Left lung (tissue), 10 donors: ENCODE results near the gene PDE4D. TPM values are rescaled to one million over a fixed set of nuclear protein-coding genes. Genes with fewer than 3 reads are reported as not detected.

Experiments used
- ATAC-seq: fragments of 200-7000 bp; cut with Tn5 transposase; one replicate; pipeline ENCODE4 v1.9.1; 2020; ENCODE audit warnings: moderate library complexity
- DNase-seq, 4 donors: peaks; one replicate each; pipeline ENCODE4 v3.0.0-alpha.2; 2013 to 2020
- H3K27ac ChIP-seq, 2 donors: fragments of 200-600 bp; sonication (generic) in 1 of 2; one replicate each; pipeline versions ENCODE4 v1.5.0 to v1.8.0; 2020 to 2021
- H3K27me3 ChIP-seq, 2 donors: fragments of 200-600 bp; sonication (generic) in 1 of 2; one replicate each; pipeline versions ENCODE4 v1.5.0 to v1.8.0; 2020 to 2021
- H3K36me3 ChIP-seq, 2 donors: fragments of 200-600 bp; sonication (generic) in 1 of 2; one replicate each; pipeline versions ENCODE4 v1.5.0 to v1.8.0; 2020 to 2021
- H3K4me1 ChIP-seq, 2 donors: fragments of 200-600 bp; one replicate each; pipeline ENCODE4 v1.8.0; 2021
- H3K4me3 ChIP-seq, 2 donors: fragments of 200-600 bp; sonication (generic) in 1 of 2; one replicate each; pipeline versions ENCODE4 v1.5.0 to v1.8.0; 2020 to 2021; ENCODE audit warnings: mild to moderate bottlenecking in 1 of 2
- H3K9me3 ChIP-seq, 2 donors: fragments of 200-600 bp; sonication (generic) in 1 of 2; one replicate each; pipeline versions ENCODE4 v1.5.0 to v1.8.0; 2020 to 2021
- intact Hi-C, 2 donors: fragments of 100-400 bp; cut with DNase I; formaldehyde crosslinking; loops; one replicate each; pipeline versions ENCODE4 v1.11.2 to v1.14.2; 2022
- polyA plus RNA-seq, 6 donors: library from polyadenylated mRNA; unstranded; fragments of 120-200 nt; gene quantifications; one replicate each; pipeline ENCODE4 v1.2.1, GENCODE V29; 2013; ENCODE audit not compliant: insufficient read length in 6 of 6
- total RNA-seq, 2 donors: library from RNA; stranded (reverse); fragmentation: NEBNext Ultra II Directional; extraction: Animal tissue kit (Norgen Biotek cat#: 25700); gene quantifications; one replicate each; pipeline ENCODE4 v1.2.1, GENCODE V29; 2021
- TF ChIP-seq, protein P1 (sequence below), 2 donors: fragments of 200-600 bp; sonication (generic) in 1 of 2; IDR thresholded peaks; one replicate each; pipeline versions ENCODE4 v1.5.0 to v1.8.0; 2021; ENCODE audit warnings: antibody characterized with exemption in 2 of 2
- donor health status: DM: no; HTN: yes; CAD: no.
- donor health status: DM: no; HTN: no; CAD: no.

The PDE4D gene
- total and polyA plus RNA-seq, 8 donors: 21.4 to 57.1 (median 25.4) TPM

DNA sequence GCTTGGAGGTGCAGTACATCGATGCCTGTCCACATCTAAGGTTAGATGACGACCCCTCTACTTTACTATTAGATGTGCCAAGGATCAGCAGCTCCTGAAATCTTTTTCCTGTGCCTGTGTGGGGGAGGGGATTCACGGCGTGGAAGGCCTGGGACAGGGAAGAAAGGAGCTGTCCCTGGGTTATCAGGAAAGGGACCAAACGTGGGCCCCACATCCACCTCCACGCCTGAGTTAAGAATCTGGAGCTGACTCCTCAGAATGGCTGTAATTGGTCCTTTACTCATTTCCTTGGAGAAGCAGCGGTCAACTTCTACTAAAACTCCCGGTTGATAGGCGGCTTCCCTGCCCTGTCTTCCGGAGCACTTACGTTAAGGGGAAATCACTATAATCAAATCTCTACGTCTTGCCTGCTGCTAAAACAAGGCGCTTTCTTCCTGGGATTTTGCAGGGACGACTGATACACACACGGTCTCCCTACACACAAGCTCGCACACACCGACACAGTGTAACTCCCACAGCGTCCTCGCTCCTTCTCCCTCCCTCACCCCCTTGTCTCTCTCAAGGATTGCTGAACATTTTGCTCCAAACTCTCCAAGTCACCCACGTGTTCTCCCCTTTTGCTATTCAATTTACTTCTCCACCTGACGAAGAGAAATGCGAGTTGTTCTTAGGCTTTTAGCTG lies 1.4 kb downstream of the PDE4D start:
- ATAC-seq (no peak), DNase-seq (peak in 1 of 4 donors; percentile 24)
- no peak overlapping the region for H3K27ac ChIP-seq
- TF ChIP-seq, protein P1, sequence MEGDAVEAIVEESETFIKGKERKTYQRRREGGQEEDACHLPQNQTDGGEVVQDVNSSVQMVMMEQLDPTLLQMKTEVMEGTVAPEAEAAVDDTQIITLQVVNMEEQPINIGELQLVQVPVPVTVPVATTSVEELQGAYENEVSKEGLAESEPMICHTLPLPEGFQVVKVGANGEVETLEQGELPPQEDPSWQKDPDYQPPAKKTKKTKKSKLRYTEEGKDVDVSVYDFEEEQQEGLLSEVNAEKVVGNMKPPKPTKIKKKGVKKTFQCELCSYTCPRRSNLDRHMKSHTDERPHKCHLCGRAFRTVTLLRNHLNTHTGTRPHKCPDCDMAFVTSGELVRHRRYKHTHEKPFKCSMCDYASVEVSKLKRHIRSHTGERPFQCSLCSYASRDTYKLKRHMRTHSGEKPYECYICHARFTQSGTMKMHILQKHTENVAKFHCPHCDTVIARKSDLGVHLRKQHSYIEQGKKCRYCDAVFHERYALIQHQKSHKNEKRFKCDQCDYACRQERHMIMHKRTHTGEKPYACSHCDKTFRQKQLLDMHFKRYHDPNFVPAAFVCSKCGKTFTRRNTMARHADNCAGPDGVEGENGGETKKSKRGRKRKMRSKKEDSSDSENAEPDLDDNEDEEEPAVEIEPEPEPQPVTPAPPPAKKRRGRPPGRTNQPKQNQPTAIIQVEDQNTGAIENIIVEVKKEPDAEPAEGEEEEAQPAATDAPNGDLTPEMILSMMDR (IDR thresholded peaks at IDR 0.05): no peak
- intact Hi-C loops: no loop called here
- peaks cover 20 to 39% of the 10 kb centered on the region in 2 donors for H3K27me3 ChIP-seq
- H3K9me3 ChIP-seq: no peaks in the 10 kb centered on the region
- H3K4me1 ChIP-seq: peaks cover 6 to 7% of the 10 kb centered on the region in 2 donors
- no peak overlapping the region for H3K4me3 ChIP-seq
- no peaks in the 10 kb centered on the region for H3K36me3 ChIP-seq

DNA sequence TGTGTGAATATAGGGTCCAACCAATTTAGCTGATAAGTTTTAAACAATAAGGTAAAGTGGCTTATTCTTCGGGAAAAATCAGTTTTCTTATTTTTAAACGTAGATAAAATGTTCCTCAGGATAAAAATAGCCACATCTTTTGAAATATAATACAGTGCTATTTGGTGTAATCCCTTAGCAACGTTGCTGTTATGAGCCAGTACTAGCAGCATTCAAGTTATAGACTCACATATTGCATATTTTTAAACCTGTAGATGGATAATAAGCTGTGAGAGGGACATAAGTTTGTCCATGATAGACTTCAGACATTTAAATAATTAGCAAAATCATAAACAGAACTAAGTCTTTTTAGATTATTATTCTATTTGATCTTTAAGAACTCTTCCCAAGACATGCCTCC lies 6.3 kb downstream of the PDE4D start:
- no peak overlapping the region for H3K4me3 ChIP-seq
- H3K4me1 ChIP-seq: no peaks in the 10 kb centered on the region
- H3K27ac ChIP-seq: no peak overlapping the region
- H3K36me3 ChIP-seq: no peaks in the 10 kb centered on the region
- DNase-seq: no peak
- intact Hi-C loops: no loop called here
- no peaks in the 10 kb centered on the region for H3K9me3 ChIP-seq
- TF ChIP-seq, protein P1 (IDR thresholded peaks at IDR 0.05): no peak
- peaks cover 2 to 7% of the 10 kb centered on the region in 2 donors for H3K27me3 ChIP-seq
- no peak for ATAC-seq

DNA sequence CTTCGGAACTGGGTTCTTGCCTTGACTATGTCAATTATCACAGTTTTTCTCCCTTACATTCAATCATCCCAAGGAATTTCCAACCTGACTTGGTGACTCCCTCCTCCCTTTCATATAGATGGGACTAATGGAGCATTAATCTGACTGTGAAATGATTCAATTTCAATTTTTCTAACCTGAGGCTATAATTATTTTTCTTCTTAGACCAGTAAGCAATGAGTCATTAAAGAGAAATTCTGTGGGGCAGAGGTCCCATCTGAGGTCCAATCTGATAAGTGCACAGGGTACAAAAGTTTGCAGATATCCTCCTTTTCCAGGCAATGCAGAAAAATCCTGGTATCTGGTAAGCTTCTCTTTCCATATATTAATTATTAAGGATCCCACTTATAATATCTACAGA lies 18.9 kb downstream of the PDE4D start:
- Histone ChIP-seq H3K27ac (no peak overlapping the region), H3K4me1 (no peaks in the 10 kb centered on the region), H3K36me3 (no peaks in the 10 kb centered on the region), H3K9me3 (no peaks in the 10 kb centered on the region), H3K27me3 (no peaks in the 10 kb centered on the region), H3K4me3 (no peak overlapping the region)
- intact Hi-C loops: no loop called here
- no peak for DNase-seq
- TF ChIP-seq, protein P1 (IDR thresholded peaks at IDR 0.05): no peak
- ATAC-seq: no peak

DNA sequence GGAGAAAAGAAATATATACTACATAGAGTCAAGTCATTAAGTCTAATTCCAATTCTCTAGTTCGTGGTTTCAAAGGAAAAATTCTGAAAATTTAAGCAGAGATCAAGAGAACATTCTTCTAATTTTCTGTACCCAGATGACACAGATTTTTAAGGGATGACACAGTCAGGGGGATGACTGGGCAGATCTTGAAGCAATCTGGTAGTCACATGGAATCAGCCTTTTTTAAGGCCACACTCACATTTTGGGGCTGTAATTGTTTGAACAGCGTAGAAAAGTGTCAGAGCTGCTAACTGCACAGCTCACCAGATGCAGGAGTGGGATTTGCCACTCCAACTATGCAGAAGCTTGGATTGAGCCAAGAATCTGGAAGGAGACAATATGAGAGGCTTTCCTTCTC lies 20.4 kb downstream of the PDE4D start:
- no peaks in the 10 kb centered on the region for H3K9me3 ChIP-seq
- ATAC-seq (no peak), DNase-seq (no peak)
- H3K36me3 ChIP-seq: no peaks in the 10 kb centered on the region
- TF ChIP-seq, protein P1 (IDR thresholded peaks at IDR 0.05): no peak
- H3K27me3 ChIP-seq: no peaks in the 10 kb centered on the region
- no peak overlapping the region for H3K4me3 ChIP-seq
- no peak overlapping the region for H3K27ac ChIP-seq
- H3K4me1 ChIP-seq: no peaks in the 10 kb centered on the region
- intact Hi-C loops: no loop called here

DNA sequence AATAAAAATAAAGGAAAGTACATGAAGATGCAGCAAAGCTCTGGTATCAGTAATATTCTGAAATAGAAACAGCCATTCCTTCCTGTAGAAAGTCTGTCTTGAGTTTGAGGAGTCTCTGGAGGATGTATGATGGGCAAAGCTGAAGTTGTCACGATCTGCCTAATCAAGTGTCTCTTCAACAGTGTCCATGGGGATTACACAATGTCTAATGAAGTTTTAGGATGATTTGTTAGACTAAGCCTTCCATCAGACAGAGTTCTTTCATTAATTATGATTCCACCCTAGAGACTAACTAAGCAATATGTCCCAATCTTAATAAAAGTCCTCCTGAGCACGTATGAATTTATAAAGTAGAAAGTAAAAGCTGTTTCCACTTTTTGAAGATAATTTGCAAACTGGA lies 26.9 kb downstream of the PDE4D start:
- H3K27ac ChIP-seq: no peak overlapping the region
- H3K9me3 ChIP-seq: no peaks in the 10 kb centered on the region
- intact Hi-C loops: no loop called here
- H3K4me3 ChIP-seq: no peak overlapping the region
- no peak for DNase-seq
- no peaks in the 10 kb centered on the region for H3K27me3 ChIP-seq
- no peaks in the 10 kb centered on the region for H3K4me1 ChIP-seq
- no peaks in the 10 kb centered on the region for H3K36me3 ChIP-seq
- ATAC-seq: no peak
- TF ChIP-seq, protein P1 (IDR thresholded peaks at IDR 0.05): no peak
